HG03139 (cell line): ENCODE measurements around the gene NAA38.
"Not testable (repeated sequence)": the region's sequence is repeated elsewhere in the genome, so short reads cannot be mapped to it uniquely, and the experiment has no call there.

Experiments
- ATAC-seq: cut with Tn5 transposase; IDR thresholded peaks from one replicate; pipeline ENCODE4 v1.9.1; 2021; ENCODE audit not compliant: unreplicated experiment

The NAA38 gene

DNA sequence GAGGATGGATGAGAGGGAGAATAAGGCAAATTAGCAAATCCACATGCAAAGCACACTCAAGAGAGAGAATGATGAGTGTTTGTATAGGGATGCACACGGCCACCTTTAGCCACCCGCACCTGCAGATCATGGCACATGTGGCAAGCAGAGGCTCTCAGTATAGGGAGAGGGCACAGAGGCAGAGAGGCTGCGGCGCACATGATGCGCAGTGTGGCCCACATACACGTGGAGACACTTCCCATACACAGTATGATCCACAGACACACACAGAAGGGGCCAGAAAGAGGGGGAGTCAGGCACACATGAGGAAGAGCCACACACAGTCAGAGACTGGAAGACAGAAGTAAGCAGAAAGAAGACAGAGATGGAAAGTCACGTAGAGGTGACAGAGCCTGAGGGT, 24.7 kb upstream of the NAA38 start:
- ATAC-seq = no peak

DNA sequence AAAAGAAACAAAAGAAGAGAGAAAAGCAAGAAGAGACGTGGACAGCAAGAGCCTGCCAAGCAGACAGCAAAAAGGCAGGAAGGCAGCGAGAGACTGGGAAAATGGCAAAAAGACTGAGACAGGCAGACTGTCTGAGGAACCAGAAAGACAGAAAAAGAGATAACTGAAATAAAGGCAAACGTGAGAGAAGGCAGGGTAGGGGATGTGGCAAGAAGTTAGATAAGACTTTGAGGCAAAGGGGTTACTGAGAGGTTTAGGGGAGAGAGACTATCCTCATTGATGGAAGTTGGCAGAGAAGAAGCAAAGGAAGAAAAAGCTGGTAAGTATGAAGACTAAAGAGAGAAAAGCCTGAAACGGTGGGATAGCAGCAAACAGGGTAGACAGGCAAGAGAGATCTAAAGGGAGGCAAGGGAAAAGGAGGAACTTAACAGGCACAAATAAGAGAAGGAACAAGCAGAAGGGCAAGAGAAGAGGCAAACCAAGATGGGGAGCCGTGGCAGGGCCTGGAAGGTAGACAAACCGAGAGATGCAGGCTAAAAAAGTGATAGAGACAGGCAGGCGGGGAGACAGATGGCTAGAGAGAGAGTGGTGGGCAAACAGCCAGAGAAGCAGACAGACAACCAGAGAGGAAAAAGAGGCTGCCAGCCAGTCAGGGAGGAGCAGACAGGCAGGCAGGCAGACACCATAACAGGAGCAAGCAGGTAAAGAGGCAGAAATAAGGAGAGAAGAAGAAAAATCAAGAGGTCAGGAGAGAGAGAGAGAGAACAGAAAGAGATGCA, 24.1 kb upstream of the NAA38 start:
- no peak for ATAC-seq

DNA sequence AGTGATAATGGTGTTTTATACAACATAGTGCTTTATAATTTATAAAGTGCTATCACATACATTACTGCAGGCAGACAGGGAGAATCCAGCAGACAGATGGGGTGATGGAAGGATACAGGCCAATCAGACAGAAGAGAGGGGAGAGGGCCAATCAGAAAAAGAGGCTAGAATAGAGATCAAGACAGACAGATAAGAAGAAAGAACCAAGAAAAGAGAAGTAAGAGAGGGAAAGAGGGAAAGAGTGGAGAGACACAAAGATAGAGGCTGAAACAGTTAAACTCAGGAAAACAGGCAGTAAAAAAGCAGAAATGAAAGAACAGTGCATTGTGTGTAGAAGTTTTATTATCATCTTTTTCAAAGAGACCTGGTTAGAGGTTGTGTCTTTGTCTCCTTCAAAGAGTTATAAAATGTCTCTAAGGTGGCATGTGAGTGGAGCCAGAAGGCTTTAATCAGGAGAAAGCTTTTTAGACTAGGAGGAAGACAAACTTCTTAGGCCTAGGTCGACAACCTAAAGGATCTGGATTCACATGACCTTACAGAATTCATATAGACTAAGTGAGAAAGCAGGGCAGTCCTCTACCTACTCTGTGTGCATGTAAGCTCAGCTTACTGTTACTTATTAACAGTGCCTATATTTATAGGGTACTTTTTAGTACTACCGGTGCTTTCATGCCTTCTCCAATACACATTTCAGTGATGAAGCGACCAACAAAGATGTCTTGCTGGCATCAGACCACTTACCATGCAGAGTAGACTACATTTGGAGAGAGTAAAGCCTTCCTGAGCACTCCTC, 22.9 kb upstream of the NAA38 start:
- ATAC-seq = no peak

DNA sequence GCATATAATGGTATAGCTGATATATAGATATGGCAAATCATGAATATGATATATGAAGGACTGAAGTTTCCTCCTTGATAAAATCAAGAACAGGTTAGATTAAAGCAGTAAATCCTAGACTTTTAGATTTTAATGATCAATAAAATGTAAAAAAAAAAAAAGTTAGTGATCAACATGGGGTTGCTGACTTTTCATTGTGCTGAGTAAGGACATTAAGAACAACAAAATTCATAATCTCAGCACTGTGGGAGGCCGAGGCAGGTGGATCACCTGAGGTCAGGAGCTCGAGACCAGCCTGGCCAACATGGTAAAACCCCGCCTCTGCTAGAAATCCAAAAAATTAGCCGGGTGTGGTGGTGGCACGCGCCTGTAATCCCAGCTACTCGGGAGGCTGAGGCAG, 20.9 kb upstream of the NAA38 start:
- no peak for ATAC-seq

DNA sequence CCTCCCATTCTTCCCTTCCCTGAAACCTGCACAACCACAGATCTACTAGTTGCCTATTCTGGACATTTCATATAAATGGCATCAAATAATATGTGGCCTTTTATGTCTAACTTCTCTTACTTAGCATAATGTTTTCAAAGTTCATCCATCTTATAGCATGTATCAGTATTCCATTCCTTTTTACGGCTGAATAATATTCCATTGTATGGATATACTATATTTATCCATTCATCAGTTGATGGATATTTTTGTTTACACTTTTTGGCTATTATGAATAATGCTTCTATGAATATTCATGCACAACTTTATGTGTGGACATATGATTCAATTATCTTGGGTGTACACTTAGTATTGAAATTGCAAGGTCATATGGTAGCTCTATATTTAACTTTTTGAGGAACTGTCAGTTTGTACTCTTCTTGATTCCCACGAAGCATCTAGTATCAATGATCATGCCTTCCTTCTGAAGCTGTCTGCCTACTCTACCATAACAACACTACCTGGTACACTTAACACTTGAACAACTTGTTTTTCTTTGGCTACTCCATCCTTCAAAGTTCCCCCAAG, 18.5 kb upstream of the NAA38 start:
- no peak for ATAC-seq

DNA sequence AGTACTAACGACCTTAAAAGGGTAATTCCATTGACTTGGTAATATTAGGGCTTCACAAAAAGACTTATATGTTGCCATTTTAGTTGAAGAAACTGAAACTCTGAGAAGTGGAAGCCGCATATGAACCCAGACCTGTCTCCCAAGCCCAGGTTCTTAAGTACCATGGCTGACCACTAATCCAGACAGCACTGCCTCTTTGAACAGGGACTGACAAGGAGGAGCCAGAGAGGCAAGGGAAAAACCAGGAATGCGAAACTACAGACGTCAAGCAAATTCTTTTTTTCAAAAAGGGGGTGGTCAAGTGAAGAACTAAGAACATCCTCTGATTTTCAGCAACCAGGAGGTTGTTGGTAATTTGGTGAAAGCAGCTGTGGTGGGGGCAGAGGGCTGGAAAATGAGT, 15.7 kb upstream of the NAA38 start:
- ATAC-seq = no peak

DNA sequence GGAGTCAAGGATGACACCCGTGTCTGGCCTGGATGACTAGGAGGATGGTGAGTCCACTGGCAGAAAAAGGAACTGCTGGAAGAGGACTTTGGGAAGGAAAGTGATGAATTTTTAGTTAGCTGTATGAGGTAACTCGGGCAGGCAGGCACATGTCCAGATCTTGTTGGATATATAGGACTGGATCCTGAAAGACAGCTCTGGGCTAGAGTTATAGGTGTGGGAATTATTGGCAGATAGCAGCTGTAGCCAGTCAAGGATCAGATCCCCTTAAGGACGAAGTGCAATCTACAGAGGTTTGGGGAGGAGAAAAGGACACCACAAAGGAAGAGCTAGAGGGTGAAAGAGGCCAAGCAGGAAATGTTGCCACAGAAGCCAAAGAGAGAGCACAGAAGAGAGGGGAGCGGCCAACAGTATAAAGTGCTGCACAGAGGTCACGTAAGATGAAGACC, 10.5 kb upstream of the NAA38 start:
- ATAC-seq = no peak

DNA sequence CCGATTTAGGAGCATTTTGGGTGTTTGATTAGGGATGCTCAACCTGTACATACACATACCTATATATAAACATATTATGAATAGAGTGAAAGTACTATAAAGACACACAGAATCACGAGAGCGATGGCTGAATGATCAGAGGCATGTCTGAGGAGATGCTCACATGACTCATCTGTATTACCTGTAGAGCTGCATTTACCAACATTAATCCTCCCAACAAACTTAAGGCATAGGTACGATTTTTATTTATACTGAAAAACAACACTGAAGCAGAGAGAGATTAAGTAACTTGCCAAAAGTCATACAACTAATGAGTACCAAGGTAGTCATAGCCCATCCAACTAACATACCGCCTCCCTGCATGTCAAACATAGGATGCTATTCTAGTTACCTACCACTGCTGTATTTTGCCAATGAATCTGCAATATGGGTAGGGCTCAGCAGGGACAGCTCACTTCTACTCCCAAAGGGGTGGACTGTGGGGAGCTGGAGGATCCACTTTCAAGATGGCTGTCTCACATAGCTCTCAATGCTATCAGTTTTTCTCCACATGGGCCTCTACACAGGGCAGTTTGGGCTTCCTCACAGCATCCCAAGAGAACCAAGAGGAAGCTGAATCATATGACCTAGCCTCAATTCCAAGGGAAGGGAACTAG, 7.8 kb upstream of the NAA38 start:
- no peak for ATAC-seq

DNA sequence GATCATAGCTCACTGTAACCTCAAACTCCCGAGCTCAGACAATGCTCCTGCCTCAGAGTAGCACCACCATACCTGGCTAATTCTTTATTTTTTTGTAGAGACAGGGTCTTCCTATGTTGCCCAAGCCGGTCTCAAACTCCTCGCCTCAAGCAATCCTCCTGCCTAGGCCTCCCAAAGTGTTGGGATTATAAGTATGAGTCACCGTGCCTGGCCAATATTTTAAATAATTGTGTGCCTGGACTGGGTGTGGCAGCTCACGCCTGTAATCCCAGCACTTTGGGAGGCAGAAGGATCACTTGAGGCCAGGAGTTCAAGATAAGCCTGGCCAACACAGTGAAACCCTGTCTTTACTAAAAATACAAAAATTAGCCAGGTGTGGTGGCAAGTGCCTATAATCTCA, 7.0 kb upstream of the NAA38 start:
- ATAC-seq = not testable (repeated sequence)

DNA sequence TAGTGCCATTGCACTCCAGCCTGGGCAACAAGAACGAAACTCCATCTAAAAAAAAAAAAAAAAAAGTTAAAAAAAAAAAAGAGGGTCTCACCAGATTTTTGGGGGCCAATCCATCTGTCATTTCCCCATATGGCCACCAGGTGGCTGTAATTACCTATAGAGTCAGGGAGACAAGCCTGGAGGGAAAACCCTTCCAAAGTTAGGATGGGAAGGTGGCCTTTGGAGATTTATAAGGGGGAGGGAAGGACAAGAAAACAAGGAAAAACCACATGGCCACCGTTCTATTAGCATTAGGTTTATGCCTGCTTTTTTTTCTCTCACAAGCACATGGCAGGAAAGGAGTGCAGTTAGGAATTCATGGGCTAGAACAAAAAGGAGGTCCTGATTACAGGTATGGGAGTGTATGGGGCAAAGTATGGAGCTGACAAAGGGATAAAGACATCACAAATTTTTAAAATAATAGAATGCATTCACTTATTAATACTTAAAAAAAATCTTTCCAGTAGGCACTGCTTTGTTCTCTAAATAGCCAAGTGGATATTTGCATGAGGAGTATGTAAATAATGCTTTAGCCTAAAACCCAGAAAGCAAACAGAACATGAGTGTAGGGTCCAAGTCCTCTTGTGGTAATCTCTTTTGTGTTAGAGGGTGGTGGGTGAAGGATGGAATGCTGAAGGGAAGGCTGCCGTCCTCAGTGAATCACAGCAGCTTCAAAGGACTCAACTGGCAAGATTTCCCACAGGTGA, 5.5 kb upstream of the NAA38 start:
- no peak for ATAC-seq

DNA sequence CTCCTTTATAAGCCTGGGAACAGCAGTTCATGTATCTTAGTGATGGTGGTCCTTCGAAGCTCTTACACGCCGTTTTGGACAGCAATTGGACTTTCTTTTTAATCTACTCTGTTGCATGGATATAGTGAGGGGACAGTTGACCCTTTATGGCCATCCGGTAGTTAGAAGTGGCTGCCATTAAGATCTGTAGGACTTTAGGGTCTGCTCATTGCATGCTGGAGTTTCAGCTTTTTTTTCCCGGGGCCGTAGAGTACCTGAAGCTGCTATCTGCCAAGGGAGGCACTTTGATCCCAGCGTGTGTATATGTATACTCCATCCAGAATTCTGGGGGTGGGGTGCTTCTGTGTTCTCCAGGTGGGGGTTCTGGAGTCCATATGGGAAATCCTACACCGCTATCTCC, 1.7 kb upstream of the NAA38 start:
- ATAC-seq = no peak

DNA sequence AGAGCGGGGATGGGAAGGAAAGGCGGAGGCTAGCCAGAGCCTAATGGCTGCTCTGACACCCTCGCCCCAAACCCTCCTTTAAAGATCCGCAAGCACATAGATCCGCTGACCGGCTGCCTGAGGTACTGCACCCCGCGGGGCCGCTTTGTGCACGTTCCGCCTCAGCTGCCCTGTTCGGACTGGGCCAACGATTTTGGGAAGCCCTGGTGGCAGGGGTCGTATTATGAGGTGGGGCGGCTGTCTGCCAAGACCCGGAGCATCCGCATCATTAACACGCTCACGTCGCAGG, 1.1 kb upstream of the NAA38 start:
- ATAC-seq = no peak

DNA sequence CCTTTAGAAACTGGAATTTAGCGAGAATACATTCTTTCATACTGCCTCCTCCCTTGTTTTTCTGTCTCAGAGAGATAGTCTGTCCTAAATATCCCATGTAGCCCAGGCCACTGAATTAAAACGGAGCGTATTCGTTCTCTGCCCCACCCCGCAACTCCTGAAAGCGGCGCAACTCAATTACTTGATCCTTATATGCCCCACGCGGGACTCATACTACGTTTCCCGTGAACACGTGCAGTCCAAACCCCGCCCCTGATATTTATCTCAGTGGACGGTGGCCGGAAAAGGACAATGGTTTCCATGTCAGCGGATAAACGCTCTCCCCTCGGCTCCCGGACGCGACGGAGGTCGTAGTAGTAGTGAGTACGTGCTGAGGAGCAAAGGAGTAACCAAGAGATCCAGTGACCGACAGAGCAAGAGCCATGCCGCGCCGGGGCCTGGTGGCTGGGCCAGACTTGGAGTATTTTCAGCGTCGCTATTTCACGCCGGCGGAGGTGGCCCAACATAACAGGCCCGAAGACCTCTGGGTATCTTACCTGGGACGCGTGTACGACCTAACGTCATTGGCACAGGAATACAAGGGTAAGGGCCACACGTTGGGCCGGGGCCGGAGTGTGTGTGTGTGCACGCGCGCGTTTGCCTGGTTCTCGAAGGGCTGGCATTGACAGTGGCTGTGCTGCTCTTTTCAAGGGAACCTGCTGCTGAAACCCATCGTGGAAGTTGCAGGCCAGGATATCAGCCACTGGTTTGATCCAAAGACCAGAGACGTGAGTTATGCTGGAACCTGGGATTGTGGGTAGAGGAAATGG, 558 bp upstream of the NAA38 start, which contains the start of gene CYB5D1:
Gene CYB5D1 (plus strand): TSS at position 291 of the 809 bp plus-strand sequence. CDS start 132 bp downstream, at position 423.
- ATAC-seq = peak; percentile 30

DNA sequence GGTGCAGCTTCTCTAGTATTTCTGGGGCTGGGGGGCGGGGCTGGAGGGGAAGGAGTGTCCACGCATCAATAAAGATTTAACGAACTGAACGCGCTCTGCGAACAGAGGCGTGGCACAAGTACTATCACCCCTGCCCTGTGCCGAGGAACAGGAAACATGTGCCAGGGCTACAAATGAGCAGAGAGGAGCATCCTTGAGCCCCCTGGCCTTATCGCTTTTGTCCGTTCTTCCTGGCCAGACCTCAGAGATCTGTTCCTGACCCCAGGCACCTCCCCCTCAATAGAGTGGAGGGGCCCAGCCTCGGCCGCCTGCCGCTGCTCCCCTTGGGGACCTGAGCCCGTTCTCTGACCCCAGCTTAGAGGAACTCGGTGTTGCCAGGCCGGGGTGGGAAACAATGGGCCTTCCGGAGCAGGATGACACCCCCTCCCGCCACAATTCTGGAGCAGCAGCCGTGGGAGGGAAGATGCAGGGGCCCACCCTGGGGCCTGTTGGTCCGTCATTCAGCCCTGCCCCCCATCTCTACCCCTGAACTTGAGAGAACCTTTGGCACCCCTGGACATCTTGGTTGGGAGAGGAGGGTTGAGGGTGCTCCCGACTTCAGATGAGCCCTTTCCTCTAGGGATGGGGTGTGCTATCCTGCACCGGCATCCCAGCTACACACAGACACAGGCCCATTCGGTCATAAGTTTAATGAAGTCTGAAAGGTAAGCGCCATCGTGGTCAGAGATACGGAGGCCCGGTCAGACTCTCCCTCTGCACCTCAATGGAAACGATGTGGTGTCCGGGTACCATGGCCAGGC, 1.1 kb downstream of the NAA38 start:
- ATAC-seq = no peak

DNA sequence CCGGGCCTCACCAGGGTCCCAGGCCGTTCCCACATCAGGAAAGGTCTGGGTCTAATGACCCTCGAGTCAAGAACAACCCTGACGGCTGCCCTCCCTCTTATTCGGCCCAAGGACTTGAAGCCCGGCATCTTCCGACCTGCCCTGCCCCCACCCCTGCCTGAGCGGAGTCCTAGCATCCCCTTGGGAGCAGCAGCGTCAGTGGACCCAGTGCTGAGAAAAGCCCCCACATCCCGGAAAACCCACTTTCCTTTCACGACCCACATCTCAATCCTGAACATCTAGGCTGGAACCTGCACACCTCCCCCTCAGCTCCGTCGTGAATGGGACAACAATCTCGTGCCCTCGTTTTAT, 1.7 kb downstream of the NAA38 start:
- no peak for ATAC-seq

DNA sequence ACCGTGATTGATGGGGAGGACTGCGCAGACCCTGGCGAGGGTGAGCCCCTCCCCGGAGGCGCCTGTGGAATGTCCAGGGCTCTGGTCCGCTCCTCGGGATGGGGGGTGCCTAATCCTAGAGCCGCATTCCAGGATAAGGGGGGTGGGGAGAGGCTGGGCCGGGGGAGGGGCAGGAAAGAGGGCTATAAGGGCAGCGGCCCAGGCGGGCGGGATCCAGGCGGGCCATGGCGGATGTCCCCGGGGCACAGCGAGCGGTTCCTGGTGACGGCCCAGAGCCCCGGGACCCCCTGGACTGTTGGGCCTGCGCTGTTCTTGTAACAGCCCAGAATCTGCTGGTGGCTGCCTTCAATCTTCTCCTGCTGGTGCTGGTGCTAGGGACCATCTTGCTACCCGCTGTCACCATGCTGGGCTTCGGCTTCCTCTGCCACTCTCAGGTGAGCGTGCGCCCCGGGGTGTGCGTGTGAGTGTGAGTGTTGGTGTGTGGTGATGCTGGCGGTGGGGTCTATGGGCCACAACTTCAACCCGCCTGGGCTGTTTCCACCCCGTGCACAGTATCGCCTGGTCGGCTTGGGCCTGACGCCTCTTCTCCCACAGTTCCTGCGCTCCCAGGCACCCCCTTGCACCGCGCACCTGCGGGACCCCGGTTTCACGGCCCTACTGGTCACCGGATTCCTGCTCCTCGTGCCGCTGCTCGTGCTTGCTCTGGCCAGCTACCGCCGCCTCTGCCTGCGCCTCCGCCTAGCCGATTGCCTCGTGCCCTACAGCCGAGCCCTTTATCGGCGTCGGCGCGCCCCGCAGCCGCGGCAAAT, 2.3 kb downstream of the NAA38 start, which contains the start of gene TMEM88:
Gene TMEM88 (plus strand): TSS at position 216 of the 809 bp plus-strand sequence. CDS start 9 bp downstream, at position 225.
- ATAC-seq = no peak

DNA sequence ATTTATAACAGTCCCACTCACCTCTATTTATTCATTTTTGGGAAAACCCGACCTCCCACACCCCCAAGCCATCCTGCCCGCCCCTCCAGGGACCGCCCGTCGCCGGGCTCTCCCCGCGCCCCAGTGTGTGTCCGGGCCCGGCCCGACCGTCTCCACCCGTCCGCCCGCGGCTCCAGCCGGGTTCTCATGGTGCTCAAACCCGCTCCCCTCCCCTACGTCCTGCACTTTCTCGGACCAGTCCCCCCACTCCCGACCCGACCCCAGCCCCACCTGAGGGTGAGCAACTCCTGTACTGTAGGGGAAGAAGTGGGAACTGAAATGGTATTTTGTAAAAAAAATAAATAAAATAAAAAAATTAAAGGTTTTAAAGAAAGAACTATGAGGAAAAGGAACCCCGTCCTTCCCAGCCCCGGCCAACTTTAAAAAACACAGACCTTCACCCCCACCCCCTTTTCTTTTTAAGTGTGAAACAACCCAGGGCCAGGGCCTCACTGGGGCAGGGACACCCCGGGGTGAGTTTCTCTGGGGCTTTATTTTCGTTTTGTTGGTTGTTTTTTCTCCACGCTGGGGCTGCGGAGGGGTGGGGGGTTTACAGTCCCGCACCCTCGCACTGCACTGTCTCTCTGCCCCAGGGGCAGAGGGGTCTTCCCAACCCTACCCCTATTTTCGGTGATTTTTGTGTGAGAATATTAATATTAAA, 3.1 kb downstream of the NAA38 start:
- no peak for ATAC-seq

DNA sequence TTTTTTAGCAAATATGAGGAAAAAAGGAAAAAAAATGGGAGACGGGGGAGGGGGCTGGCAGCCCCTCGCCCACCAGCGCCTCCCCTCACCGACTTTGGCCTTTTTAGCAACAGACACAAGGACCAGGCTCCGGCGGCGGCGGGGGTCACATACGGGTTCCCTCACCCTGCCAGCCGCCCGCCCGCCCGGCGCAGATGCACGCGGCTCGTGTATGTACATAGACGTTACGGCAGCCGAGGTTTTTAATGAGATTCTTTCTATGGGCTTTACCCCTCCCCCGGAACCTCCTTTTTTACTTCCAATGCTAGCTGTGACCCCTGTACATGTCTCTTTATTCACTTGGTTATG, 3.7 kb downstream of the NAA38 start:
- ATAC-seq = no peak
